OCI-LY3 (cell line): ENCODE measurements around the gene GTF3C4.

Experiments used
- CTCF ChIP-seq: fragments of 200-600, 300-600 bp; sonication (generic); IDR thresholded peaks from 2 replicates; pipeline ENCODE4 v1.5.1; 2014; ENCODE audit warnings: antibody characterized with exemption, low read length, low read depth
- EZH2phosphoT487 ChIP-seq: fragments of 200-600 bp; shearing (Covaris generic); IDR thresholded peaks from 2 replicates; pipeline ENCODE4 v1.6.1; 2018; ENCODE audit warnings: antibody characterized with exemption, mixed run types, low read depth

- TF ChIP-seq CTCF: no peak
- TF ChIP-seq EZH2phosphoT487: no peak
These were observed 32.0 kb downstream of the GTF3C4 start for GRCh38 chr9:132702254-132702653.
